Vagina (tissue), 2 donors: Measurements from ENCODE around the gene EFNA1.

Experiments
- POLR2A ChIP-seq, 2 donors: fragments of 450-650 bp; IDR thresholded peaks; one replicate each; pipeline ENCODE4 v1.6.1; 2017; ENCODE audit warnings: antibody characterized with exemption in 2 of 2, mild to moderate bottlenecking in 2 of 2, moderate library complexity in 2 of 2
- TF ChIP-seq, protein P1 (sequence below), 3 experiments: fragments of 450-650 bp in 2 of 3; fragments of 200-600 bp in 1 of 3; sonication (generic) in 1 of 3; IDR thresholded peaks; one replicate each; pipeline ENCODE4 v1.5.1; 2017 to 2019; ENCODE audit warnings: antibody characterized with exemption in 3 of 3, mild to moderate bottlenecking in 2 of 3, moderate library complexity in 2 of 3

DNA sequence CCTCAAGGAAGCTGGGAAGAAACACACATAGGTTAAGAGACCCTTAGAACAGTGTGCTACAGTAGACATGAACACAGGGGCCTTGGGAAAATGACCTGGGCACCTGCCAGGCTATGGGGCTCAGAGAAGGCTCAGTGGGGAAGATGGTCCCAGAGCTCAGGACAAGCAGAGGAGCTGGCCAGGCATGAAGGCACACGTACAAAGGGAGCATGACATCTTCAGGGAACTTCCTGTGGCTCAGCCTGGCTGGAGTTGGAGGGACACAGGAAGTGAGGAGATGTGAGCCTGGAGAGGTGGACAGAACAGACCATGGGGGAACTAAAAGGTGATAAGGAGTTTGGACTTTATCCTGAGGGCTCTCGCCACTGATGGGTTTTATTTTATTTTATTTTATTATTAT lies 4.2 kb downstream of the EFNA1 start:
- no peak for TF ChIP-seq POLR2A (IDR thresholded peaks at IDR 0.05)
- TF ChIP-seq, protein P1, sequence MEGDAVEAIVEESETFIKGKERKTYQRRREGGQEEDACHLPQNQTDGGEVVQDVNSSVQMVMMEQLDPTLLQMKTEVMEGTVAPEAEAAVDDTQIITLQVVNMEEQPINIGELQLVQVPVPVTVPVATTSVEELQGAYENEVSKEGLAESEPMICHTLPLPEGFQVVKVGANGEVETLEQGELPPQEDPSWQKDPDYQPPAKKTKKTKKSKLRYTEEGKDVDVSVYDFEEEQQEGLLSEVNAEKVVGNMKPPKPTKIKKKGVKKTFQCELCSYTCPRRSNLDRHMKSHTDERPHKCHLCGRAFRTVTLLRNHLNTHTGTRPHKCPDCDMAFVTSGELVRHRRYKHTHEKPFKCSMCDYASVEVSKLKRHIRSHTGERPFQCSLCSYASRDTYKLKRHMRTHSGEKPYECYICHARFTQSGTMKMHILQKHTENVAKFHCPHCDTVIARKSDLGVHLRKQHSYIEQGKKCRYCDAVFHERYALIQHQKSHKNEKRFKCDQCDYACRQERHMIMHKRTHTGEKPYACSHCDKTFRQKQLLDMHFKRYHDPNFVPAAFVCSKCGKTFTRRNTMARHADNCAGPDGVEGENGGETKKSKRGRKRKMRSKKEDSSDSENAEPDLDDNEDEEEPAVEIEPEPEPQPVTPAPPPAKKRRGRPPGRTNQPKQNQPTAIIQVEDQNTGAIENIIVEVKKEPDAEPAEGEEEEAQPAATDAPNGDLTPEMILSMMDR (IDR thresholded peaks at IDR 0.05), result no peak
